ENCODE measurements around the gene MAST2.

The MAST2 gene

DNA sequence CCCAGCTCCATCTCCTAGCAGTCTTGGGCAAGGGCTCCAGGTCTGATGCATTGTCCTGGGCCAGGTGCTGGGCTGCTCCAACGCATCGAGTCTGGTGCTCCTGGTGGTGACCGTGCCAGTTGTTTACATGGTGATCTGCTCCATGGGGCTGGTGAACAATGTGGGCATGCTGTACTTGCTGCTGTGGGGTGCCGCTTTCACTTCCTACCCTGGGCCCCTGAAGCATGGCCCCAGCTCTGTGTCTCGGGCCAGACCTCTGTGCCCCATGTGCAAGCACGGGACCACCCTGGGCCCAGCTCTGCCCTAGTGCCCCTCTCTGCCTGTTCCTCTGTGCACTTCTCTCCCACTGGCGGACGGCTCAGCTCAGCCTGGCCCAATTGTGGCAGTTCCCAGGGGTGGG, 119.4 kb downstream of the MAST2 start:
- no peak overlapping the region for H3K27ac ChIP-seq (ENCODE audit: low read length)
- no peaks in the 10 kb centered on the region for H4K20me1 ChIP-seq (ENCODE audit: insufficient read depth, low read length)
- H2AFZ ChIP-seq (ENCODE audit: low read length) = no peak overlapping the region
- DNase-seq = no peak
- peaks cover 19% of the 10 kb centered on the region for H3F3A ChIP-seq (ENCODE audit: insufficient read depth, low read length)
- H3K4me1 ChIP-seq (ENCODE audit: low read length) = peaks cover 24% of the 10 kb centered on the region
- peaks cover 9% of the 10 kb centered on the region; the same call in 1 of the 2 replicates for H3K79me2 ChIP-seq (ENCODE audit: low read length)
- no peak overlapping the region for H3K4me2 ChIP-seq (ENCODE audit: low read depth, low read length)
- H3K9me3 ChIP-seq (replicated peaks; ENCODE audit: insufficient read depth, low read length) = no peaks in the 10 kb centered on the region
- no peak overlapping the region for H3K4me3 ChIP-seq (ENCODE audit: low read length)
- no peaks in the 10 kb centered on the region for H3K9me2 ChIP-seq (replicated peaks; ENCODE audit: insufficient read depth, low read length)
- H3K36me3 ChIP-seq (replicated peaks; ENCODE audit: insufficient read depth, low read length) = no peaks in the 10 kb centered on the region
- H3K27me3 ChIP-seq (replicated peaks; ENCODE audit: insufficient read depth, low read length) = no peaks in the 10 kb centered on the region
- TF ChIP-seq CTCF (IDR thresholded peaks at IDR 0.05; ENCODE audit: low read length) = no peak
- no peak for TF ChIP-seq EZH2 (optimal IDR thresholded peaks at IDR 0.05; ENCODE audit: low read depth, low read length)
- no peak for TF ChIP-seq EZH2phosphoT487 (IDR thresholded peaks at IDR 0.05; ENCODE audit: low read length)
- no peak overlapping the region for H3K9ac ChIP-seq (ENCODE audit: low read length)

DNA sequence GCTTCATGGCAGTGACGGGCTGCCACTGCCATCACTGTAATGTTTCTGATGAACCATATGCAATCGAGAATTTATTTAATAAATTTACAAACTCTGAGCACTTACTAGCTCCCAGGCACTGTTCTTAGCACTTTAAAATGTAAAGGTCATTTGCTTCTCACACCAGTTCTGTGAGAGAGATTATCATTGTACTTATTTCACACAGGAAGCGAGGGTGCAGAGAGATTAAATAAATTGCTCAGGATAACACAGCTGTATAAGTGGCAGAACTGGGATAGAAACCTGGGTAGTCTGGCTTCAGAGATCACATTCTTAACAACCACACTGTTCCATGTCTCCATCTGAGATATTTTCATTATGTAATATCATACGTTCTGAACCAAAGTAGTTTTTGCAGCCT, 119.9 kb downstream of the MAST2 start:
- no peaks in the 10 kb centered on the region for H4K20me1 ChIP-seq (ENCODE audit: insufficient read depth, low read length)
- H3K9ac ChIP-seq (ENCODE audit: low read length) = no peak overlapping the region
- no peak overlapping the region for H3K4me2 ChIP-seq (ENCODE audit: low read depth, low read length)
- H3K4me3 ChIP-seq (ENCODE audit: low read length) = no peak overlapping the region
- H3F3A ChIP-seq (ENCODE audit: insufficient read depth, low read length) = peaks cover 19% of the 10 kb centered on the region
- H3K9me3 ChIP-seq (replicated peaks; ENCODE audit: insufficient read depth, low read length) = no peaks in the 10 kb centered on the region
- no peaks in the 10 kb centered on the region for H3K27me3 ChIP-seq (replicated peaks; ENCODE audit: insufficient read depth, low read length)
- H2AFZ ChIP-seq (ENCODE audit: low read length) = no peak overlapping the region
- no peaks in the 10 kb centered on the region for H3K36me3 ChIP-seq (replicated peaks; ENCODE audit: insufficient read depth, low read length)
- H3K27ac ChIP-seq (ENCODE audit: low read length) = no peak overlapping the region
- peaks cover 9% of the 10 kb centered on the region for H3K79me2 ChIP-seq (ENCODE audit: low read length)
- DNase-seq = no peak
- TF ChIP-seq EZH2 (optimal IDR thresholded peaks at IDR 0.05; ENCODE audit: low read depth, low read length) = no peak
- no peak for TF ChIP-seq EZH2phosphoT487 (IDR thresholded peaks at IDR 0.05; ENCODE audit: low read length)
- no peak for TF ChIP-seq CTCF (IDR thresholded peaks at IDR 0.05; ENCODE audit: low read length)
- peaks cover 24% of the 10 kb centered on the region for H3K4me1 ChIP-seq (ENCODE audit: low read length)
- H3K9me2 ChIP-seq (replicated peaks; ENCODE audit: insufficient read depth, low read length) = no peaks in the 10 kb centered on the region

- Histone ChIP-seq H3K9me3 (replicated peaks; ENCODE audit: insufficient read depth, low read length) (no peaks in the 10 kb centered on the region), H4K20me1 (ENCODE audit: insufficient read depth, low read length) (no peaks in the 10 kb centered on the region), H3K4me2 (ENCODE audit: low read depth, low read length) (peak overlapping the region; percentile 64), H3K79me2 (ENCODE audit: low read length) (peaks cover 22% of the 10 kb centered on the region), H3K4me1 (ENCODE audit: low read length) (peaks cover 24% of the 10 kb centered on the region), H3F3A (ENCODE audit: insufficient read depth, low read length) (peaks cover 19% of the 10 kb centered on the region), H3K4me3 (ENCODE audit: low read length) (no peak overlapping the region), H3K9ac (ENCODE audit: low read length) (no peak overlapping the region), H3K9me2 (replicated peaks; ENCODE audit: insufficient read depth, low read length) (no peaks in the 10 kb centered on the region), H2AFZ (ENCODE audit: low read length) (no peak overlapping the region), H3K27ac (ENCODE audit: low read length) (peak overlapping the region; percentile 65; the same call in 1 of the 2 replicates), H3K27me3 (replicated peaks; ENCODE audit: insufficient read depth, low read length) (no peaks in the 10 kb centered on the region), H3K36me3 (replicated peaks; ENCODE audit: insufficient read depth, low read length) (no peaks in the 10 kb centered on the region)
- TF ChIP-seq EZH2phosphoT487 (IDR thresholded peaks at IDR 0.05; ENCODE audit: low read length) (no peak), CTCF (IDR thresholded peaks at IDR 0.05; ENCODE audit: low read length) (no peak), EZH2 (optimal IDR thresholded peaks at IDR 0.05; ENCODE audit: low read depth, low read length) (no peak)
- no peak for DNase-seq
Observed at GRCh38 chr1:45924736-45925135, 121.3 kb downstream of the MAST2 start.
